Activated T-cell treated with anti-CD3 and anti-CD28 coated beads, Interleukin-2, amount 50 U/mL, for 24 hours (primary cell): ENCODE results near the gene SPOCD1.

Source experiments
- DNase-seq: peaks from one replicate; pipeline ENCODE4 v3.0.0-alpha.2; 2020
- H3K27ac Mint-ChIP-seq: 2 replicates; pipeline ENCODE4 v1.8.0; 2020; ENCODE audit warnings: mild to moderate bottlenecking, mixed read lengths
- H3K27me3 Mint-ChIP-seq: 2 replicates; pipeline ENCODE4 v1.8.0; 2020; ENCODE audit warnings: mixed read lengths
- H3K36me3 Mint-ChIP-seq: 2 replicates; pipeline ENCODE4 v1.8.0; 2020; ENCODE audit warnings: low read depth, mixed read lengths
- H3K4me1 Mint-ChIP-seq: 2 replicates; pipeline ENCODE4 v1.8.0; 2020; ENCODE audit warnings: low read depth, mixed read lengths
- H3K4me3 Mint-ChIP-seq: 2 replicates; pipeline ENCODE4 v1.8.0; 2020; ENCODE audit warnings: mild to moderate bottlenecking, moderate library complexity, mixed read lengths
- H3K9me3 Mint-ChIP-seq: 2 replicates; pipeline ENCODE4 v1.8.0; 2020; ENCODE audit warnings: mixed read lengths

The SPOCD1 gene

DNA sequence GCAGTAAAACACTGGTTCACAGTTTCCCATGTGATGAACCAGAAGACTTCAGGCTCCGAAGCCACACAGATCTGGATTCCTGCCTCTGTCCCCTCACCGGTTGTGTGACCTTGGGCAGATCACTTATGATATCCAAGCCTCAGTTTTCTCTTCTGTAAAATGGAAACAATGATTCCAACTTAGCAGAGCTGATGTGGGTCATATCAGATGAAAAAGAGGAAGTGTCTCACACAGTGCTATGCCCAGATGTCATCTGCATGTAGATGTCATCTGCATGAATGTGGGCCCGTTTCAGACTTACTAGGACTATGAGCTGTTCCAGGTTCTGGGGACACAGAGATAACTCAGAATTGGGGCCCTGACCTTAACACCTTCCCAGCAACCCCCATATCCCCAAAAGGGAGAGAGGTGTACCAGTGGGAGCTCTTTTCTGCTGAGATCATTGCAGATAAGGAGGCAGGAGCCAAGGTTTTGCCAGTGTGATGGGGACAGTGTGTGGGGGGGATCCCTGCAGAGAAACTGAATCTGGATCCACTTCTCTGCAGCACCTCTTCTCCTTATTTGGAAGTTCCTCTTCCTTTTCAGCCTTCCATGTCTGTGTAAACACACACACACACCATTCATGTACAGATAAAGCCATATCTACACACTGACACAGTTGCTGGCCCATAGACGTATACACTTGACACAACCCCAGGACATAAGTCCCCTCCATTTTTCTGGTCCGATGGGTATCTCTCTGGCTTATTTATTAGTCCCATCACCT lies 46.7 kb downstream of the SPOCD1 start:
- Mint-ChIP-seq H3K27ac (peak overlapping the region; percentile 68), H3K36me3 (no peaks in the 10 kb centered on the region)

DNA sequence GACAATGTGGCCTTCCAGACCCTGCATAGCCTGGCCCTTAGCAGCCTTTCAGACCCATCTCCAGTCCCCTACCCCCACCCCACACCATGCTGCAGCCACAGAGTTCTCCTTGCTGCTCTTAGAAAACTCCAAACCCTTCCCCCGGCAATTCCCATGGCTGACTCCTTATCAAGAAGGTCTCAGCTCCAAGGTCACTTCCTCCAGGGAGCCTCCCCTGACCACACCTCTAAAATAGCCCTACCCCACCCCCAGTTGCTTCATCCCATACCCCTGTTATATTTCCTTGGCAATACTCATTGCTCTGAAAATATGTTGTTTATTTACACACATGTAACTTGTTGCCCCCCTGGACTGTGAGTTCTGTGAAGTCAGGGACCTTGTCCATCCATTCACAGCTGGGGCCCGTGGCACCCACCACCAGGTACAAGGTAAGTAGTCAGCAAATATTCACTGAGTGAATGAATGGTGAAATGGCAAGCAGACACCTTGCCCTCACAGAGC lies 47.4 kb downstream of the SPOCD1 start:
- Mint-ChIP-seq H3K9me3 (no peaks in the 10 kb centered on the region), H3K27ac (peak overlapping the region; percentile 60), H3K36me3 (no peaks in the 10 kb centered on the region), H3K27me3 (peaks cover 21% of the 10 kb centered on the region), H3K4me3 (no peak overlapping the region), H3K4me1 (peaks cover 51% of the 10 kb centered on the region)
- no peak for DNase-seq

More for the DNA sequence above, 46.7 kb downstream of the SPOCD1 start:
- H3K4me3 Mint-ChIP-seq: no peak overlapping the region
- H3K9me3 Mint-ChIP-seq: no peaks in the 10 kb centered on the region
- peaks cover 56% of the 10 kb centered on the region for H3K4me1 Mint-ChIP-seq
- H3K27me3 Mint-ChIP-seq: peaks cover 25% of the 10 kb centered on the region
- DNase-seq: no peak

DNA sequence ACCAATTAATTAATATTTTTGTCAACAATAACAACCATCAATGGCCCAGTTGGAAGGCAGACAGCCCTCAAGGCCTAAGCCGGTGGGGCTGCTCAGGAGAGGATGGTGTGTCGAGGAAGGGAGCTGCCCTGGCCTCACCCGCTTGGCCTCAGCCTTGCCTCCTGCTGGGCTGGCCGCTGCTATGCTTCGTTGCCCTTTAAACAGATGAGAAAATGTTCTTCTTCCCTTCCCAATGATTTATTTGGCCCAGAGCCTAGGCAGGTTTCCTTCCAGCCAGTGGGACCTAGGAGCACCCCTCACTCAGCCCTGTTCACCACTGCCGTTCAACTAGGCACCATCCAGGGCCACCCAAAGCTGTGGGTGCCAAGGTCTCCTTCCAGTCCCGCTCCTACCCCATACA lies 48.6 kb downstream of the SPOCD1 start:
- Mint-ChIP-seq H3K4me1 (peaks cover 50% of the 10 kb centered on the region), H3K27me3 (peaks cover 22% of the 10 kb centered on the region), H3K9me3 (no peaks in the 10 kb centered on the region), H3K4me3 (no peak overlapping the region), H3K36me3 (no peaks in the 10 kb centered on the region), H3K27ac (no peak overlapping the region)
- DNase-seq: no peak

DNA sequence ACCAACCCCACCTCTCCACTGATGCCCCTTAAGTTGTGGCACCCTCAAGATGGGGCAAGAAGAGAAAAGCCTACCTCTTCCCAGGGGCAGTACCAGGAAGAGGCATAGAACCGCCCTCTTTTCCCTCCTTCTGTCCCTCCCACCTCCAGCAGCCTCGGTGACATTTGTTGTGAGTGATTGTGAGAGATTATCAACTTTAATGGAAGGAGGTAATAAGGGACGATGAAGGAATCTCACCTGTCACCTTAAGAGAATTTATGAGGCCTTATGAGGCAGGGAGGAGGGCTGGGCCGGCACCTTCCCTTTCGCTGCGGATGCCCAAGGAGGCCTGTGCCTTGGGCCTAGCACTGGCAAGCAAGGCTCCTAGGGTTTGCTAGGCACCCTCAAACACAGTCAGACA lies 50.3 kb downstream of the SPOCD1 start:
- Mint-ChIP-seq H3K9me3 (no peaks in the 10 kb centered on the region), H3K4me3 (no peak overlapping the region), H3K4me1 (peaks cover 48% of the 10 kb centered on the region), H3K27ac (no peak overlapping the region), H3K36me3 (no peaks in the 10 kb centered on the region), H3K27me3 (peaks cover 29% of the 10 kb centered on the region)
- DNase-seq: no peak

DNA sequence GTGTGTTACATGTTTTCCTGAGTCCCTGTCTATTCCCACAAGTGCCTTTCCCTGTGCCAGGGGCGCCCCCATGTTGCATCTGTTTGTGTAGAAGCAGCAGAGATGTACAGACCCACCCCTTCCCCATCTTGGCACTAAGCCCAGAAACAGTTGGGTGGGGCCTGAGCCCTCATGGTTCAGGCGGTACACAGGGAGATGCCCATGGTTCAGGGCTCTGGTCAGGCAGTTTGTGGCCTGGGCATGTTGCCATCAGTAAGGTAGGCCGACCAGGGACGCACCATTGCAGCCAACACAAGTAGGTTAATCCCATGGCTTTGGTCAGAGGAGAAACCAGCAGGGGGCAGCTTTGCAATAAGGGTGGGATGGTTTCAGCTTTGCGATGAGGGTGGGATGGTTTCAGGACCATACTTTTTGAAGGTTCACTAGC lies 50.8 kb downstream of the SPOCD1 start:
- Mint-ChIP-seq H3K4me3 (no peak overlapping the region), H3K27me3 (peaks cover 31% of the 10 kb centered on the region), H3K27ac (no peak overlapping the region), H3K4me1 (peaks cover 46% of the 10 kb centered on the region), H3K9me3 (no peaks in the 10 kb centered on the region), H3K36me3 (no peaks in the 10 kb centered on the region)
- no peak for DNase-seq

DNA sequence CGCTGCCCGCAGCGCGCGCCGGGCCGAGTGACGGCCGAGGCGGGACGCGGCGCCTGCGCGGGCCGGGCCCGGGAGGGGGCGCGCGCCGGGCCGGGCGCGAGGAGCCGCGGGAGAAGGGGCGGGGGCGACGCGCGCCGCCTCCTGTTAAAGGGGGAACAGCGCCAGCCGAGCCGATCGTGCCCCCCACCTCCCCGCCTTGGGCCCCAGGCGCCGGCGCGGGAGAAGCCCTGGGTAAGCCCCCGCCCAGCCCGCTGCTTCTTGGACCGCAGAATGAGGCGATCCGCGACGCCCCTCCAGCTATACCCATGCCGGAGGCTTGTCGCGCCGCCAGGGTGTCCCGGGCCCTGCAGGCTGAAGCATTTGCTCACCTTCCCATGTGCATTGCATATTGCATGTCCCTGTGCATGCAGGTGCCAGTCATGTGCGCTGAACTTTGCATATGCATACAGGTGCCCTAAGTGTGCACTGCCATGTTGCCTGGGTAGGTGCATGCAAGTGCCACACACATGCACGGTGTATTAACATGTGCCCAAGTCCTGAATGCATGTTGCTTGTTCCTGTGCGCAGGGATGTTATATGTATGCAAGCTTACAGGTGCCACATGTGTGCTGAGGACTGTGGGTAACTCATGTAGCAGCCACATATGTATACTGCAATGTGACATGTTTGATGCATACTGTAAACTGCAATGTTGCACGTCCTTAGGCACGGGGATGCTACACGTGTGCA lies 51.3 kb downstream of the SPOCD1 start, which contains the start of gene ADGRB2:
Gene ADGRB2, minus strand, starts transcription at position 29 of the 729 bp plus-strand sequence. CDS start 7,119 bp downstream, outside the sequence.
- Mint-ChIP-seq H3K27ac (no peak within 1 kb of the TSS), H3K9me3 (no peaks in the 10 kb centered on the region), H3K27me3 (peaks cover 37% of the 10 kb centered on the region), H3K4me3 (peak within 1 kb of the TSS; percentile 66), H3K36me3 (no peaks in the 10 kb centered on the region), H3K4me1 (peaks cover 42% of the 10 kb centered on the region)
- peak; percentile 60 for DNase-seq

DNA sequence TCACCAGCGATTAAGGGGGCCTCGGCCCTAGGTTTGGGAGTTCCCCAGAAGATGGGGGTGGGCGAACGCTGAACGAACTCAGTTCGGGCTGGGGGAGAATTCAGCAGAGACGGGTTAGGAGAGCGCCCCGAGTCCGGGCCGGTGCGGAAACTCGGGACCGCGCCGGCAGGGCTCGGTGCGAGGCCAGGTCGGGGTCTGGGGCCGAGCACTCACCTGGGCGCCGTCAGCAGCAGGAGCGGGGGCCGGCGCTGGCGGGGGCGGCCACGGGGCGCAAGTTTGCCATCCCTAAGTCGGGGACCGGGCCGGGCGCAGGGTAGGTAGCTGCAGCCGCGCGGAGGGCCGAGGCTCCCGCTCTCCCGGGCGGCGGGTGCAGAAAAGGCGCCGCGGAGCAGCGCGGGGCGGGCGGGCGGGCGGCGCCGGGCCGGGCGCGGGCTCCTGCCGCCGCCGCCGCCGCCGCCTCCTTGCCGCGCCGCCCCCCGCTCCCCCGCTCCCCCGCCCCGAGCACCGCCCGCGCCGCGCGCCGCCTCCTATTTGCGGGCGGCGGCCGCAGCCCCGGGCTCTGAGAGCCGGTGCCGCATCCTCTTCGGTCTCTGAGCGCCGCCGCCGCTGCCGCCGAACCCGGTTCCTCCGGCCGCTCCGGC lies 52.0 kb downstream of the SPOCD1 start:
- H3K9me3 Mint-ChIP-seq: no peaks in the 10 kb centered on the region
- peak overlapping the region; percentile 66 for H3K4me3 Mint-ChIP-seq
- H3K36me3 Mint-ChIP-seq: no peaks in the 10 kb centered on the region
- H3K4me1 Mint-ChIP-seq: peaks cover 35% of the 10 kb centered on the region
- no peak overlapping the region for H3K27ac Mint-ChIP-seq
- no peak for DNase-seq
- H3K27me3 Mint-ChIP-seq: peaks cover 39% of the 10 kb centered on the region

DNA sequence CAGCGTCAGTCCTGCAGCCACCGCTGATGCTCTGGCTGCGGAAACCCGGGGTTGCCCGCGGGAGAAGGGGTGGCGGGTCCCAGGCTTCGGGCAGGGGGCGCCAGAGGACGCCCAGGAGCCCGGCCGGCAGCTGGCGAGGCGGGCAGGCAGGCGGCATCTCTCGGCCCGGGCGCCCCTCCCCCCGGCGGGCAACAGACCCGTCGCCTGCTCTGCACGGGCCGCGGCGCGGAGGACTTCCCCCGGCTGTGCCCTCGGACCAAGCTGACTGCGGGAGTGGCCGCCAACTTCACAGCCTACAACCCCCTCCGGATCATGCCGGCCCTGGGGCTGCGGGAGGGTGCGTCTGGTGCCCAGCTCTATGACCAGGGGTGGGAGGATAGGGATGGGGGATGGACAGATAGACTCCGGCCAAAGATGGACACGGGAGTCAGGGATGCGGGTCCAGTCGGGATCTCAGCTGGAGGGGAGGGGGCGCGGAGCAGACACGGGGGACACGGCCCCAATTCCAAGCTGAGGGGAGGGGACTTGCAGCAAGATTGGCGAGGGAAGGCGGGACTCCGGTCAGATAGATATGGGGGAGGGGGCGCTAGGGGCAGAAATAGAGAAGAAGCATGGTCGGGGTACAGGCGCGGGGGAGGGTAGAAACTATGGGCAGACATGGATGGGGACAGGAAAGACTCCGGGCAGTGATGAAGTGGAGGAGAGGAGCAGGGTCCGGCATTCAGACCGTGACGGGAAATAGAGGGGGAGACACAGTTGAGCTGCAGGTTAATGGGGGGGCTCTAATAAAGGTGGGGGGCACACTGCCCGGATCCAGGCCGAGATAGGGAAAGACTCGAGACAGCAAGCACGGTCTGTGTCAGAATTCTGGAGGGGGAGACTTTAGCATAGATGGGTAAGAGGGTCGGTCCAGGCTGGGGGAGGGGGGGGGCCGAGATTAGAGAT lies 52.8 kb downstream of the SPOCD1 start:
- Mint-ChIP-seq H3K27me3 (peaks cover 39% of the 10 kb centered on the region), H3K27ac (no peak overlapping the region)
- DNase-seq: peak; percentile 81

DNA sequence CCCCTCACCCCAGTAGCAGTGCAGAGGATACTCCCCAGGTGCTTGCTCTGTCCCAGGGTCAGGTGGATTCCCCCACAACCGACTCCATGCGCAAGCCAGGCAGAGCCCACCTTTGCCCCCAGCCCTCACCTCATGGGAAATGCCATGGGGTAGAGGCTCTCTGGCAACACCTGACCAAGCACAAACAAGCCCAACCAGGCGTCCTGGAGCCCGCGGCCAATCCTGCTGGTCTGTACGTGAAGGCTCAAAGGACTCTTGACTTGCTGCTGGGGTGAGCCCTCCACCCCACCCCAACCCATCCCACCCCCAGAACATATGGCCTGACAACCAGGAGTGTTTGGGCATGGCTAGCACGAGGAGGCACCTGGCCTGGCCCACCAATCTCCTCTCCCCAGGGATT lies 53.5 kb downstream of the SPOCD1 start:
- Mint-ChIP-seq H3K4me1 (peaks cover 30% of the 10 kb centered on the region), H3K36me3 (no peaks in the 10 kb centered on the region), H3K27me3 (peaks cover 39% of the 10 kb centered on the region), H3K27ac (no peak overlapping the region), H3K4me3 (no peak overlapping the region), H3K9me3 (no peaks in the 10 kb centered on the region)
- no peak for DNase-seq

More for the DNA sequence above, 52.8 kb downstream of the SPOCD1 start:
- H3K4me3 Mint-ChIP-seq: peak overlapping the region; percentile 66
- H3K9me3 Mint-ChIP-seq: no peaks in the 10 kb centered on the region
- H3K4me1 Mint-ChIP-seq: peaks cover 30% of the 10 kb centered on the region
- no peaks in the 10 kb centered on the region for H3K36me3 Mint-ChIP-seq

DNA sequence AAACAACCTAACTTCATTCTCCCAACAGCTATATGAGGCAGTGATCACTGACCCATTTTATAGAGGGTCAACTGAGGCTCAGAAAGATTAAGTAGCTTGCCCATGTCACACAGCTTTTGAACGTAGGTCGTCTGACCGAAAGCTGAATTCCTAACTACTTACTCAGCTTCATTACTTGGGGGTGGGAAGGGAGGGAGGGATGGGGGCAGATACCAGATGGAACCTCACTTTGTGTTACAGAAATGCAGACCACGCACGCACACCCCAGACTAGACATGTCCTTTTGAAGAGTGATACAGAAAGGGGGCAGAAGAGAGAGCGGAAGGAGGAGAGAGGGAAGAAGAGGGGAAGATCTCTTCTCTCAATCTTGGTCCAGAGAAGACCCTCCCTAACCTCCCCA lies 53.9 kb downstream of the SPOCD1 start:
- H3K36me3 Mint-ChIP-seq: no peaks in the 10 kb centered on the region
- H3K27ac Mint-ChIP-seq: no peak overlapping the region
- peaks cover 39% of the 10 kb centered on the region for H3K27me3 Mint-ChIP-seq
- no peak for DNase-seq
- peaks cover 30% of the 10 kb centered on the region for H3K4me1 Mint-ChIP-seq
- H3K4me3 Mint-ChIP-seq: no peak overlapping the region
- H3K9me3 Mint-ChIP-seq: no peaks in the 10 kb centered on the region

DNA sequence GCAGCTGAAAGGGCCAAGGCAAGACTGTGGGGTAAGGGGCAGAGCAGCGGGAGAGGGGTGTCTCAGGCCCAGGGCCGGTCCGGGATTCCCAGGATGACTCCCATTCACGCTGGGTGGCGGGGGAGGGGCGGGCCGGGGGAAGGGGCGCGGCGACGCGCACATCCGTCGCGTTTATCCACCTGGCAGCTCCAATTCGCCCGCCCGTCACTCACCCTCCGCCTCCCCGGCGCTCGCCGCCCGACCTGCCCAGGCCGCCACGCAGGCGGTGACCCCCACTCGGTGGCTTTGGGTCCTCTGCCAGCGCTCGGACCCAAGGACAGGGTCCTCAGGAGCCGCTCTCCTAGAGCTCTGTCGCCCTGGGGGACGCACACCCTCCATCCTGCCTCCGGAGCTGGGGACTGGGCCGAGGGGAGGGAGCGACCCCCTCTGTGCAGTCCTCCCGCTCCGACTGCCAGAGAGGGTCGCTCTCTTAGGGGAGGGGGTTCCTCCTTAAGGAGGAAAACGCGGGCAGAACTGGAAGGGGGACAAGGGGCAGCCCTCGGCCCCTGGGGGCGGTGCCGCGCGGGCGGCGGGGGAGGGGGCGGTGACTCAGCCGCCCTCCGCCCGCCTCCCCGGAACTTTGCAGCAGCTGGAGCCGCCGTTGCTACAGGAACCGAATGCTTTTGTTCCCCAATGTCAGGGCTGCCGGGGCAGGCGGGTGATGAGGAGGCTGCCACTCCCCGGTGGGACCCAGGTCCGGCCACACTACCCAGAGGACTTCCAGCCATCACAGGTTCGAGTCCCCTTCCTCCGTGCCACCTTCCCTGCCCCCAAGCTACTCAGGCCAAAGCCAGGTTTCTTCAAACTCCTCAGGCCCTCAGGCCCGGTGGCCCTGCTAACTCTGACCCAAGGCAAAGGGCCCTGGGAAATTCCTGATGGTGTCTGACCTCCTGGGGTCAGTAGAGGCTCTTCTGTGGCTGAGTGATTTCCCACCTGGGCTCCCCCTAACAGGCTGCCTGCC lies 55.1 kb downstream of the SPOCD1 start:
- Mint-ChIP-seq H3K36me3 (no peaks in the 10 kb centered on the region), H3K9me3 (no peaks in the 10 kb centered on the region), H3K4me3 (peak overlapping the region; percentile 53), H3K27me3 (peaks cover 39% of the 10 kb centered on the region), H3K4me1 (peaks cover 30% of the 10 kb centered on the region), H3K27ac (no peak overlapping the region)
- peak; percentile 73 for DNase-seq

DNA sequence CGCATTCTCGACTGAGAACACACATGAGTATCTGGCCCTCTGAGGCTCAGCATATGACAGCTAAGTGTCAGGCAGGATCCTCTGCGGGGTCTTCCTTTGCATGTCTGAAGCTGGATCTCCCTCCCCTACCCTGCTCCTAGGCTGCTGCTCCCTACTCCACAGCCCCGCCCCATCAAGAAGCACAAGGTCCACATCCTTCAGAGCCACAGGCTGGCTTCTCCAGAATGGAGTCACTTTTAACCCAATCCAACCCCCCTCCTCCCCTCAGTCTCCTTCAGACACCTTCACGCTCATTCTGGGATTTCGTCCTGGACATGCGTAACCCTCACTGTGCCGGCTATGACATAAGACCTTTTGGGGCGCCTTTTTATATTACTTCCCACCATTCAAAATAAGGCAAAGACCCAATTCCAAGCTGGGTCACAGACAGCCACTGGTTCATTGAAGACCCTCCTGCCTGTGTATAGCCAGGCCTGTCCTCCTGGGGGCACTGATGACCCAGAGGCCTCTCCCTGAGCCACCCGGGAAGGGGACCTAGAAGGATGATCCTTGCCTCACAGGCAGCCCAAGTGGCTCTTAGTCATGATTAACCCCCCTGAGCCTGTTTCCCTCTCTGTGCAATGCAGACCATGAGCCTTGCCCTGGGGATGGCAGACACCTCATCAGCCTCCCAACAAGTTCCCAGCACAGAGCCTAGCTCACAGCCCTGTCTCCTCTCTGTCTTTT lies 56.4 kb downstream of the SPOCD1 start:
- no peak overlapping the region for H3K27ac Mint-ChIP-seq
- H3K27me3 Mint-ChIP-seq: peaks cover 33% of the 10 kb centered on the region
- H3K4me3 Mint-ChIP-seq: no peak overlapping the region

More for the DNA sequence above, 56.4 kb downstream of the SPOCD1 start:
- no peak for DNase-seq
- H3K9me3 Mint-ChIP-seq: no peaks in the 10 kb centered on the region
- peaks cover 27% of the 10 kb centered on the region for H3K4me1 Mint-ChIP-seq
- H3K36me3 Mint-ChIP-seq: no peaks in the 10 kb centered on the region
